IPS-20b (cell line): ENCODE measurements around the gene ENGASE.

Source experiments
- H3K27ac ChIP-seq: one replicate; pipeline ENCODE4 v1.5.1; 2013; ENCODE audit warnings: low read length
- H3K27me3 ChIP-seq: 2 replicates; pipeline ENCODE4 v1.6.1; 2013; ENCODE audit warnings: mild to moderate bottlenecking, low read length, inconsistent platforms; ENCODE audit not compliant: insufficient read depth
- H3K36me3 ChIP-seq: 2 replicates; pipeline ENCODE4 v1.6.1; 2013; ENCODE audit warnings: low read depth, mild to moderate bottlenecking, inconsistent platforms, low read length, moderate library complexity; ENCODE audit not compliant: insufficient read depth
- H3K4me1 ChIP-seq: 2 replicates; pipeline ENCODE4 v1.6.1; 2013; ENCODE audit warnings: mild to moderate bottlenecking, control low read depth, inconsistent platforms, low read length, moderate library complexity; ENCODE audit not compliant: insufficient read depth
- H3K4me3 ChIP-seq: 2 replicates; pipeline ENCODE4 v1.5.1; 2013; ENCODE audit warnings: mild to moderate bottlenecking, low read length, inconsistent platforms
- H3K9ac ChIP-seq: 2 replicates; pipeline ENCODE4 v1.6.1; 2013; ENCODE audit warnings: low read depth, mild to moderate bottlenecking, inconsistent platforms, low read length, moderate library complexity
- H3K9me3 ChIP-seq: 2 replicates; pipeline ENCODE4 v1.6.1; 2013; ENCODE audit warnings: mild to moderate bottlenecking, low read depth, low read length, inconsistent platforms; ENCODE audit not compliant: insufficient read depth

ENGASE gene

GRCh38 chr17:79094261-79094660, 19.6 kb downstream of the ENGASE start:
- Histone ChIP-seq H3K36me3 (no peaks in the 10 kb centered on the region), H3K9ac (no peak overlapping the region), H3K9me3 (no peaks in the 10 kb centered on the region), H3K27me3 (peaks cover 9% of the 10 kb centered on the region), H3K4me1 (peaks cover 7% of the 10 kb centered on the region; the same call in 1 of the 2 replicates), H3K27ac (no peak overlapping the region), H3K4me3 (no peak overlapping the region)

GRCh38 chr17:79095345-79096055, 20.9 kb downstream of the ENGASE start:
- Histone ChIP-seq H3K36me3 (no peaks in the 10 kb centered on the region), H3K4me1 (peaks cover 7% of the 10 kb centered on the region; the same call in 1 of the 2 replicates), H3K27me3 (peaks cover 9% of the 10 kb centered on the region), H3K9me3 (no peaks in the 10 kb centered on the region), H3K4me3 (no peak overlapping the region), H3K27ac (no peak overlapping the region), H3K9ac (no peak overlapping the region)

GRCh38 chr17:79096477-79096876, 21.9 kb downstream of the ENGASE start:
- H3K9ac ChIP-seq = no peak overlapping the region
- H3K27me3 ChIP-seq = peaks cover 9% of the 10 kb centered on the region
- H3K27ac ChIP-seq = no peak overlapping the region
- peaks cover 7% of the 10 kb centered on the region; the same call in 1 of the 2 replicates for H3K4me1 ChIP-seq
- no peaks in the 10 kb centered on the region for H3K36me3 ChIP-seq
- no peaks in the 10 kb centered on the region for H3K9me3 ChIP-seq
- peak overlapping the region; percentile 49; the same call in 1 of the 2 replicates for H3K4me3 ChIP-seq

- H3K36me3 ChIP-seq = no peaks in the 10 kb centered on the region
- H3K27ac ChIP-seq = no peak overlapping the region
- no peaks in the 10 kb centered on the region for H3K9me3 ChIP-seq
- peaks cover 9% of the 10 kb centered on the region for H3K27me3 ChIP-seq
- H3K4me1 ChIP-seq = peaks cover 7% of the 10 kb centered on the region; the same call in 1 of the 2 replicates
- H3K9ac ChIP-seq = no peak overlapping the region
- H3K4me3 ChIP-seq = peak overlapping the region; percentile 49; the same call in 1 of the 2 replicates
Observed at GRCh38 chr17:79097226-79098055, 22.8 kb downstream of the ENGASE start.

GRCh38 chr17:79098282-79098867, 23.8 kb downstream of the ENGASE start:
- Histone ChIP-seq H3K4me1 (peaks cover 7% of the 10 kb centered on the region; the same call in 1 of the 2 replicates), H3K27ac (no peak overlapping the region), H3K9me3 (no peaks in the 10 kb centered on the region), H3K9ac (no peak overlapping the region), H3K4me3 (no peak overlapping the region), H3K36me3 (no peaks in the 10 kb centered on the region), H3K27me3 (peaks cover 9% of the 10 kb centered on the region)

- Histone ChIP-seq H3K9ac (no peak overlapping the region), H3K36me3 (no peaks in the 10 kb centered on the region), H3K9me3 (no peaks in the 10 kb centered on the region), H3K27ac (no peak overlapping the region), H3K4me1 (peaks cover 7% of the 10 kb centered on the region; the same call in 1 of the 2 replicates), H3K27me3 (peaks cover 9% of the 10 kb centered on the region), H3K4me3 (no peak overlapping the region)
Observed at GRCh38 chr17:79100405-79100804, 25.8 kb downstream of the ENGASE start.

GRCh38 chr17:79101111-79101673, 26.6 kb downstream of the ENGASE start:
- no peaks in the 10 kb centered on the region for H3K9me3 ChIP-seq
- no peak overlapping the region for H3K4me3 ChIP-seq
- H3K27ac ChIP-seq = no peak overlapping the region
- no peak overlapping the region for H3K9ac ChIP-seq
- no peaks in the 10 kb centered on the region for H3K36me3 ChIP-seq
- H3K27me3 ChIP-seq = peaks cover 9% of the 10 kb centered on the region
- peaks cover 7% of the 10 kb centered on the region; the same call in 1 of the 2 replicates for H3K4me1 ChIP-seq

GRCh38 chr17:79102214-79102613, 27.6 kb downstream of the ENGASE start:
- Histone ChIP-seq H3K4me3 (no peak overlapping the region), H3K27me3 (peaks cover 9% of the 10 kb centered on the region), H3K4me1 (peaks cover 7% of the 10 kb centered on the region; the same call in 1 of the 2 replicates), H3K9ac (no peak overlapping the region), H3K36me3 (no peaks in the 10 kb centered on the region), H3K27ac (no peak overlapping the region), H3K9me3 (no peaks in the 10 kb centered on the region)

- H3K9me3 ChIP-seq = no peaks in the 10 kb centered on the region
- H3K36me3 ChIP-seq = no peaks in the 10 kb centered on the region
- no peak overlapping the region for H3K9ac ChIP-seq
- H3K4me3 ChIP-seq = no peak overlapping the region
- H3K27ac ChIP-seq = no peak overlapping the region
- no peaks in the 10 kb centered on the region for H3K27me3 ChIP-seq
- no peaks in the 10 kb centered on the region for H3K4me1 ChIP-seq
Observed at GRCh38 chr17:79104898-79105600, 30.4 kb downstream of the ENGASE start.

- Histone ChIP-seq H3K4me1 (no peaks in the 10 kb centered on the region), H3K27ac (no peak overlapping the region), H3K27me3 (no peaks in the 10 kb centered on the region), H3K36me3 (no peaks in the 10 kb centered on the region), H3K9me3 (no peaks in the 10 kb centered on the region), H3K9ac (no peak overlapping the region; the same call in 1 of the 2 replicates), H3K4me3 (no peak overlapping the region)
Observed at GRCh38 chr17:79105937-79106336, 31.3 kb downstream of the ENGASE start.

- Histone ChIP-seq H3K4me3 (no peak overlapping the region), H3K9me3 (no peaks in the 10 kb centered on the region), H3K4me1 (no peaks in the 10 kb centered on the region), H3K36me3 (no peaks in the 10 kb centered on the region), H3K9ac (no peak overlapping the region), H3K27ac (no peak overlapping the region), H3K27me3 (no peaks in the 10 kb centered on the region)
Observed at GRCh38 chr17:79106958-79107357, 32.3 kb downstream of the ENGASE start.
